ENCODE data around the gene C12orf54.

The C12orf54 gene

GRCh38 chr12:48545833-48546469 is 63.7 kb downstream of the C12orf54 start:
- H3K9me3 ChIP-seq, result 0 out of 2 replicates have a peak, but pooled peaks cover 2% of the 10 kb centered on the region
- H3K27ac ChIP-seq, result no peak overlapping the region
- TF ChIP-seq Cebpa-rat (IDR thresholded peaks at IDR 0.05), result no peak
- H3K27me3 ChIP-seq, result no peaks in the 10 kb centered on the region
- H4K20me1 ChIP-seq, result no peaks in the 10 kb centered on the region
- no peaks in the 10 kb centered on the region for H3K36me3 ChIP-seq
- no peak overlapping the region for H3K4me2 ChIP-seq
- H3K4me3 ChIP-seq, result no peak overlapping the region
- H3K4me1 ChIP-seq, result no peaks in the 10 kb centered on the region
- H3K9ac ChIP-seq, result no peak overlapping the region

All from BLaER1 (cell line).